B cell (primary cell): ENCODE data around the gene OR13C3. TPM values are rescaled to one million over a fixed set of nuclear protein-coding genes. Genes with fewer than 3 reads are reported as not detected.

ENCODE experiments used
- ATAC-seq: fragments of 200-7000 bp; cut with Tn5 transposase; one replicate; pipeline ENCODE4 v1.10.0; 2021; ENCODE audit warnings: low read depth, mild to moderate bottlenecking, moderate number of reproducible peaks, moderate library complexity
- CTCF ChIA-PET: fragments of 350-600 bp; sonication (Branson Sonifier 250); formaldehyde crosslinking; loops from one replicate; lab custom pipeline; 2021; ENCODE audit warnings: antibody characterized with exemption, inconsistent platforms; lab: Charles Lee
- POLR2A ChIA-PET: fragments of 350-600 bp; sonication (Branson Sonifier 250); formaldehyde crosslinking; loops from one replicate; lab custom pipeline; 2021; ENCODE audit warnings: antibody characterized with exemption; lab: Charles Lee
- DNase-seq: peaks from one replicate; pipeline ENCODE4 v3.0.0; 2013
- H2AFZ ChIP-seq: 2 replicates; pipeline ENCODE4 v1.6.1; 2012; ENCODE audit warnings: mild to moderate bottlenecking, low read depth, low read length; ENCODE audit not compliant: insufficient read depth, poor library complexity, severe bottlenecking
- H3K27ac ChIP-seq, 2 donors: 1 replicate in 1 of 2; 2 replicates in 1 of 2; pipeline ENCODE4 v1.5.1; 2012 to 2013; ENCODE audit warnings: low read length in 2 of 2, mild to moderate bottlenecking in 2 of 2, moderate library complexity in 1 of 2
- H3K27me3 ChIP-seq, 4 experiments: fragments of 200-600 bp in 1 of 4; sonication (generic) in 1 of 4; replicated peaks in 1 of 4; 1 replicate in 2 of 4; 2 replicates in 2 of 4; pipeline versions ENCODE4 v1.6.1 to v1.7.0; 2013 to 2016; ENCODE audit warnings: low read length in 3 of 4, mild to moderate bottlenecking in 2 of 4, mixed read lengths in 1 of 4, moderate library complexity in 1 of 4; ENCODE audit not compliant: insufficient read depth in 4 of 4, control insufficient read depth in 3 of 4; ENCODE audit errors: control extremely low read depth in 1 of 4
- H3K36me3 ChIP-seq, 2 experiments: replicated peaks in 1 of 2; 1 replicate in 1 of 2; 2 replicates in 1 of 2; pipeline versions ENCODE4 v1.6.1 to v1.7.1; 2013; ENCODE audit warnings: low read length in 1 of 2; ENCODE audit not compliant: insufficient read depth in 2 of 2, control insufficient read depth in 1 of 2; ENCODE audit errors: control extremely low read depth in 1 of 2, extremely low read depth in 1 of 2
- H3K4me1 ChIP-seq, 2 donors: fragments of 200-600 bp in 1 of 2; sonication (generic) in 1 of 2; 1 replicate in 1 of 2; 2 replicates in 1 of 2; pipeline versions ENCODE4 v1.5.1 to v1.6.1; 2013 to 2017; ENCODE audit warnings: low read length in 2 of 2; ENCODE audit not compliant: control insufficient read depth in 2 of 2, insufficient read depth in 2 of 2
- H3K4me2 ChIP-seq: replicated peaks from 2 replicates; pipeline ENCODE3; 2012; ENCODE audit warnings: mild to moderate bottlenecking, low read depth, low read length; ENCODE audit not compliant: poor library complexity, severe bottlenecking
- H3K4me3 ChIP-seq, 5 experiments: fragments of 200-600 bp in 1 of 5; sonication (generic) in 1 of 5; 1 replicate in 3 of 5; 2 replicates in 2 of 5; pipeline versions ENCODE4 v1.5.1 to v1.7.0; 2011 to 2016; ENCODE audit warnings: low read length in 4 of 5, mild to moderate bottlenecking in 4 of 5, low read depth in 2 of 5, control low read depth in 1 of 5, moderate library complexity in 1 of 5; ENCODE audit not compliant: insufficient read depth in 1 of 5; ENCODE audit errors: control extremely low read depth in 1 of 5, extremely low read depth in 1 of 5
- H3K79me2 ChIP-seq: fragments of 200-600 bp; sonication (generic); one replicate; pipeline ENCODE4 v1.6.0; 2016; ENCODE audit warnings: low read length; ENCODE audit not compliant: control insufficient read depth, insufficient read depth
- H3K9ac ChIP-seq: fragments of 200-600 bp; sonication (generic); 2 replicates; pipeline ENCODE4 v1.6.1; 2017; ENCODE audit warnings: mild to moderate bottlenecking, low read length, moderate library complexity
- H3K9me3 ChIP-seq, 3 donors: one replicate each; pipeline versions ENCODE4 v1.6.1 to v1.7.1; 2013; ENCODE audit warnings: low read length in 2 of 3; ENCODE audit not compliant: control insufficient read depth in 2 of 3, insufficient read depth in 1 of 3; ENCODE audit errors: control extremely low read depth in 1 of 3
- H4K20me1 ChIP-seq: 2 replicates; pipeline ENCODE4 v1.6.0; 2012; ENCODE audit warnings: mild to moderate bottlenecking, low read length; ENCODE audit not compliant: insufficient read depth, control insufficient read depth, poor library complexity, severe bottlenecking
- H3K27ac Mint-ChIP-seq: one replicate; pipeline ENCODE4 v1.8.0; 2021; ENCODE audit warnings: mixed read lengths
- H3K27me3 Mint-ChIP-seq: one replicate; pipeline ENCODE4 v1.8.0; 2021; ENCODE audit warnings: mixed read lengths
- H3K4me1 Mint-ChIP-seq: one replicate; pipeline ENCODE4 v1.8.0; 2021; ENCODE audit warnings: mixed read lengths
- H3K4me3 Mint-ChIP-seq: one replicate; pipeline ENCODE4 v1.8.0; 2021; ENCODE audit warnings: mixed read lengths
- H3K9me3 Mint-ChIP-seq: one replicate; pipeline ENCODE4 v1.8.0; 2022; ENCODE audit warnings: mixed read lengths; ENCODE audit not compliant: insufficient read depth
- EZH2 ChIP-seq: IDR thresholded peaks from 2 replicates; pipeline ENCODE4 v1.6.1; 2012; ENCODE audit warnings: borderline replicate concordance, low read depth, mild to moderate bottlenecking, moderate library complexity, low read length; ENCODE audit not compliant: insufficient read depth, poor library complexity, severe bottlenecking
- WGBS: methylation state at CpG from one replicate; pipeline ENCODE4 v1.1.5; 2013; ENCODE audit warnings: missing lambda C conversion rate; ENCODE audit not compliant: insufficient coverage; 5-methylcytosine and 5-hydroxymethylcytosine counted together
- intact Hi-C: fragments of 100-400 bp; cut with micrococcal nuclease; formaldehyde crosslinking; loops from one replicate; pipeline ENCODE4 v1.10.0; 2022
- polyA plus RNA-seq: library from polyadenylated mRNA; depleted of rRNA; stranded (reverse); fragments of >200 nt; gene quantifications from 2 replicates; pipeline ENCODE4 v1.2.3, GENCODE V29; 2012
- total RNA-seq, 2 donors: library from RNA; stranded (reverse); fragments of 120-200 nt in 1 of 2; gene quantifications; 1 replicate in 1 of 2; 2 replicates in 1 of 2; pipeline versions ENCODE4 v1.2.3 to v1.2.4, GENCODE V29; 2013 to 2022
- TF ChIP-seq, protein P1 (sequence below): fragments of 200-600 bp; IDR thresholded peaks from one replicate; pipeline ENCODE4 v1.8.0; 2022; ENCODE audit warnings: antibody characterized with exemption, mild to moderate bottlenecking

Gene OR13C3
- total and polyA plus RNA-seq, 2 donors (not counting 1 experiment from before 2014, with no cell fraction given): not detected

DNA sequence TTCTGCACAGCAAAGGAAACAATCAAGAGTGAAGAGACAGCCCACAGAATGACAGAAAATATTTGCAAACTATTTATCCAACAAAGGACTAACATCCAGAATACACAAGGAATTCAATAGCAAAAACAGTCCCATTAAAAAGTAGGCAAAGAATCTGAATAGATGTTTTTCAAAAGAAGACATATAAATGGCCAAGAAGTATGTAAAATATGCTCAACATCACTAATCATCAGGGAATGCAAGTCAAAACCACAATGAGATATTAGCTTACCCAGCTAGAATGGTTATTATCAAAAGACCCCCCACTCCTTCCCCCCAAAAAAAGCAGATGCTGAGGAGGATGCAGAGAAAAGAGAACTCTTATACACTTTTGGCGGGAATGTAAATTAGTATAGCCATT, 18.9 kb upstream of the OR13C3 start:
- DNase-seq: no peak
- WGBS: no CpG with 5 or more reads among the region's 1 CpG
- Mint-ChIP-seq H3K27ac (no peak overlapping the region), H3K27me3 (peaks cover 4% of the 10 kb centered on the region), H3K4me1 (no peaks in the 10 kb centered on the region), H3K9me3 (peaks cover 6% of the 10 kb centered on the region), H3K4me3 (no peak overlapping the region)
- TF ChIP-seq, protein P1, sequence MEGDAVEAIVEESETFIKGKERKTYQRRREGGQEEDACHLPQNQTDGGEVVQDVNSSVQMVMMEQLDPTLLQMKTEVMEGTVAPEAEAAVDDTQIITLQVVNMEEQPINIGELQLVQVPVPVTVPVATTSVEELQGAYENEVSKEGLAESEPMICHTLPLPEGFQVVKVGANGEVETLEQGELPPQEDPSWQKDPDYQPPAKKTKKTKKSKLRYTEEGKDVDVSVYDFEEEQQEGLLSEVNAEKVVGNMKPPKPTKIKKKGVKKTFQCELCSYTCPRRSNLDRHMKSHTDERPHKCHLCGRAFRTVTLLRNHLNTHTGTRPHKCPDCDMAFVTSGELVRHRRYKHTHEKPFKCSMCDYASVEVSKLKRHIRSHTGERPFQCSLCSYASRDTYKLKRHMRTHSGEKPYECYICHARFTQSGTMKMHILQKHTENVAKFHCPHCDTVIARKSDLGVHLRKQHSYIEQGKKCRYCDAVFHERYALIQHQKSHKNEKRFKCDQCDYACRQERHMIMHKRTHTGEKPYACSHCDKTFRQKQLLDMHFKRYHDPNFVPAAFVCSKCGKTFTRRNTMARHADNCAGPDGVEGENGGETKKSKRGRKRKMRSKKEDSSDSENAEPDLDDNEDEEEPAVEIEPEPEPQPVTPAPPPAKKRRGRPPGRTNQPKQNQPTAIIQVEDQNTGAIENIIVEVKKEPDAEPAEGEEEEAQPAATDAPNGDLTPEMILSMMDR: no peak
- Histone ChIP-seq H2AFZ (no peak overlapping the region), H3K4me1 (no peaks in the 10 kb centered on the region), H3K79me2 (no peaks in the 10 kb centered on the region), H3K9me3 (peaks cover 0 to 8% (median 0%) of the 10 kb centered on the region in 3 donors), H3K27me3 (no peaks in the 10 kb centered on the region), H3K36me3 (no peaks in the 10 kb centered on the region), H3K27ac (no peak overlapping the region), H3K9ac (no peak overlapping the region), H3K4me3 (no peak overlapping the region), H3K4me2 (no peak overlapping the region), H4K20me1 (no peaks in the 10 kb centered on the region)
- ATAC-seq: no peak
- POLR2A ChIA-PET: no interaction called here
- CTCF ChIA-PET: no interaction called here
- intact Hi-C loops: no loop called here

DNA sequence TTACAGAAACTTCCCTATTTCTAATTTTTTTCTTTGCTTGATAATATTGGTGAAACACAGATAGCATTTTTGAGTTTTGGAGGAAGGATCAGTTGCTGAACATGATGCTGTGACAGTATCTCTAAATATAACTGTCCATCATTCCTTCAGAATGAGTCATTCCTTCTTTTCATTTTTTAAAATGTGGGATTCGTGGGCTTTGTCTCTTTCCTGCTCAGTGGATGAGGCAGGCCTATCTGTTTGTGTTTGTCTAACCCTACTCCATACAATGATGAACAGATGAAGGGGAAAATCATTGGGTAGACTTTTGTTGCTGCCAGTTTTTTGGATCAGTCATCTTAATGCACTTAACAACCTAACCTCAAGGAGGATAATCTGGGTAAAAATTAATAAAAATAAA, 16.6 kb upstream of the OR13C3 start:
- TF ChIP-seq EZH2: no peak
- TF ChIP-seq, protein P1: no peak
- H3K9me3 ChIP-seq: peaks cover 0 to 8% (median 0%) of the 10 kb centered on the region in 3 donors

More for the DNA sequence above, 16.6 kb upstream of the OR13C3 start:
- Histone ChIP-seq H3K9ac (no peak overlapping the region), H3K4me2 (no peak overlapping the region), H3K36me3 (no peaks in the 10 kb centered on the region), H3K27me3 (no peaks in the 10 kb centered on the region), H3K79me2 (no peaks in the 10 kb centered on the region), H3K4me1 (no peaks in the 10 kb centered on the region), H3K4me3 (no peak overlapping the region), H4K20me1 (no peaks in the 10 kb centered on the region), H3K27ac (no peak overlapping the region), H2AFZ (no peak overlapping the region)
- ChIA-PET CTCF (no interaction called here), POLR2A (no interaction called here)
- H3K27me3 Mint-ChIP-seq: peaks cover 4% of the 10 kb centered on the region
- DNase-seq: no peak
- no peaks in the 10 kb centered on the region for H3K9me3 Mint-ChIP-seq
- H3K4me1 Mint-ChIP-seq: no peaks in the 10 kb centered on the region
- no peak overlapping the region for H3K4me3 Mint-ChIP-seq
- intact Hi-C loops: no loop called here
- H3K27ac Mint-ChIP-seq: no peak overlapping the region
- ATAC-seq: no peak
- WGBS: no CpG with 5 or more reads among the region's 1 CpG
